ENCODE results near the gene VPS13C. TPM values are rescaled to one million over a fixed set of nuclear protein-coding genes. Genes with fewer than 3 reads are reported as not detected.

The VPS13C gene
- total RNA-seq, 1 donor from 2014 or later = 94.1 TPM

- intact Hi-C loops (cut with micrococcal nuclease) = no loop called here
Observed at GRCh38 chr15:61869656-61870055, 190.6 kb downstream of the VPS13C start.

DNA sequence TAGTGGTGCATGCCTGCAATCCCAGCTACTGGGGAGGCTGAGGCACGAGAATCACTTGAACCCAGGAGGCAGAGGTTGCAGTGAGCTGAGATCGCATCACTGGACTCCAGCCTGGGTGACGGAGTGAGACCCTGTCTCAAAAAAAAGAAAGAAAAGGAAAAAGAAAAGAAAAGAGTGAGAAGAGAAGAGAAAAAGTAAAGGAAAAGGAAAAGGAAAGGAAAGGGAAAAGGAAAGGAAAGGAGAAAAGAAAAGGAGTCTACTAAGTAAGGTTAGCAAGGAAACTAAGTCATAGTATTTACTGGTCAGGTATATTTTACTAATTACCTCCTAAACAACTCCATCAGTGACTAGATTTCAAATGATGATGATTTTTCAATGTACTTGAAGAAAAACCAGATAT, 198.3 kb downstream of the VPS13C start:
- intact Hi-C loops (cut with micrococcal nuclease) = no loop called here

DNA sequence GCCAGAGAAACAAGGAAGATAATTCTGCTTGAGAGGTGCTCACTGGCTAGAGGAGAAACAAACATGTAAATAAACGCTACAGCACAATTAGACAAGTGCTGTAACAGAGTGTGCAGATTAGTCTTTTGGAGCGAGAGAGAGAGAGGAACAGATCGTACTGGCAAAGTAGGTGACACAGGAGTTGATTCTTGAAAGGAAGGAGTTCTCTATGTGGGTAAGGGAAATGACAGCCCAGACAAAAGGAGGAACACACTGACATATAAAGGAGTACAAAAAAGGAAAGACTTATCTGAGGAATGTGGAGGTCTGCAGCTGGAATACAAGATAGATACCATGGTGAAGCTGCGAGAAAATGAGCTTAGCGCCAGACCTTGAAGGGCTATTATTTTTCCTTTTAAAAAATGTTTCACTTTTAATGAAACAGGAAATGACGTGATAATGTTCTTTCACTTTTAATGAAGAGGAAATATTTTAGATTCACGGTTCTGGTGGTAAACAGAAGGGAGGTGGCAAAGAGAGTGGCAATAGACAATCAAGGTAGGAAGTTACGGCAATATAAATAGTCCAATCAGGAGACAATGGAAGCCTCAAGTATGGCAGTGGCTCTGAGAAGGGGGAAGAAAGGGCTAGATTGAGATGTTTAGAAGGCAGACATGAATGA, 202.9 kb downstream of the VPS13C start:
- intact Hi-C loops (cut with micrococcal nuclease) = no loop called here

GRCh38 chr15:61856295-61856694, 204.0 kb downstream of the VPS13C start:
- intact Hi-C loops (cut with micrococcal nuclease) = no loop called here

DNA sequence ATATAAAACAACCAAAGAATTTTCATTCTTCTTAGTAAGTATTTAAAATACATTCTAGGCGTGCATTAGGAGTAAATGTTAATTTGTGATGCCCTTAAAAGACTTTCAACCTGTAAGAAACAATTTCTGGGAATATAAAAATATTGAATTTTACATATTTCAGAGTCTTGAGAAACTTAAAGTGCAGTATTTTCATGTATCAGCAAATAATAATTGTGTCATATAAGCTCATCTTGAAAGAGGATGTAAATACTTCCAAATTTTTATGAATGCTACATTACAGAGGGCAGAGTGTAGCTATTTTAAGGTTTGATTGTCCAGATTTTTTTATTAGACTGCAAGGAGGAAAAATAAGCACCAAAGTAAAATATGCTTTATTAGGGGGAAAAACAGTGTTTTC, 207.1 kb downstream of the VPS13C start:
- intact Hi-C loops (cut with micrococcal nuclease) = no loop called here

DNA sequence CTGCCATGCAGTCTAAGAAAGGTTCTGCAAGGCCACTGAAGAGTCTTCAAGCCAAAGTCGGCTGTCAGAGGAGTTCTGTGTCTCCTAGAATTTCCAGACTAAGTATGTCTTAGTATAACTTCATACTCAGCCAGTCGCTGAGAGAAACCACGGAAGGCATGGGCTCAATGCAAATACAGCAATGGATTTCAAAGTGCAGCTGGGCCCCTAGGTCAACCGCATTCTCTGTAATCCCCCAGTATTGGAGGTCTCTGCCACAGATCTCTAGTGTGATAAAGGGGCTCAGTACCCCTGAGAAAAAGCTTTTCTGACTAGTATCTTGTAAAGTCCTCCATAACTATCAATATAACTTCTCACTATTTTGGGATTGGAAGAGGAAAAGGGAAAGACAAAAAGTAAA, 208.3 kb downstream of the VPS13C start:
- intact Hi-C loops (cut with micrococcal nuclease) = no loop called here

- intact Hi-C loops (cut with micrococcal nuclease) = no loop called here
Observed at GRCh38 chr15:61849447-61849846, 210.8 kb downstream of the VPS13C start.

- intact Hi-C loops (cut with micrococcal nuclease) = no loop called here
Observed at GRCh38 chr15:61841466-61841865, 218.8 kb downstream of the VPS13C start.

GRCh38 chr15:61840090-61840489, 220.2 kb downstream of the VPS13C start:
- intact Hi-C loops (cut with micrococcal nuclease) = no loop called here

GRCh38 chr15:61839546-61839945, 220.7 kb downstream of the VPS13C start:
- intact Hi-C loops (cut with micrococcal nuclease) = no loop called here

DNA sequence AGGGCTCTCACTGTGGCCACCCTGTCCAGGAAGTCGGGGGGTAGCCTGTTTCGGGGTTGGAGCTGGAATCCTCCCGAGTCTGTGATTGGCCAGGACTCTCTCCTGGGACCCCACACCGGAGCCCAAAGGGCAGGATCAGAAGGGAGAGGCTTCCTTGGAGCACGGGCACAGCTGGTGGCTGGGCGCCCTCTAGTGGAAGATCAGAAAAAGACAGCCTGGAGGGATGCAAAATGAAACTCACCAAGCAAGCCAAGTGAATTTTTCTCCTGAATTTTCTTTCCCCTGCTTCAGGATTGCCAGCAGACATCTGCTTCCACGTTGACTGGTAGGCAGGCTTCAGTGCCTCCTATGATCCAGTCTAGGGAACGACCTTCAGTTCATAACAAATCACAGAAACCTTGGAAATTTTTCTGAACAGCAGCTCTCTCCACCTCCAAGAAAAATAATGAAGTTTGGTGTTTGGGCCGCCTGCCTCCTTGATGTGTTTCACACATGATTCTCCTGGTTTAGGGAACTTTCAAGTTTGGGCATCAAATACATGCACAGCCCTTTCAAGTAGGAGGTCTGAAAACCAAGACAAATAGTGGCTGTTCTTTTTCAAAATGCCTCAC, 224.6 kb downstream of the VPS13C start:
- intact Hi-C loops (cut with micrococcal nuclease) = loop anchor here (1.0 to 2.0 kb wide), 2 partner anchors 1251 to 1476 kb away; no protein-coding TSS in a partner anchor

DNA sequence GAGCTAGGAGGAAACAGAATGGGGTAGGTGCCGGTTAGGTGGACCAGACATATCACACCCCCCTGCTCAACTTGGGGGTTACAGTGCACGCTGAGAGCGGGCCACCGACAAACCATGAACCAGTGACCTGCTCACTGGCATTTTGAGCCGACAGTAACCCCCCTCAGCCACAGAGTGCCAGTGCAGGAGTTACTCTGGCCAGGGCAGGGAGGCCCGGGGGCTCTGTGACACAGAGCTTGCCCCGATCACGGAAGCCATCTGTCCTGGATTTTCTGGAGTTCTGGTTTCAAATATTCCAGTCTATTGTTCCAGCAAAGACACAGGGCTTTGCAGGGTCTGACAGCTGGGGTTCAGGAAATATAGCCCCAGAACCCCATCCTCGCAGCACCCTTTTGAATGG, 225.2 kb downstream of the VPS13C start:
- intact Hi-C loops (cut with micrococcal nuclease) = loop anchor here (1.0 to 2.0 kb wide), 2 partner anchors 1250 to 1476 kb away; no protein-coding TSS in a partner anchor

GRCh38 chr15:61834076-61834697, 226.1 kb downstream of the VPS13C start:
- intact Hi-C loops (cut with micrococcal nuclease) = loop anchor here (1.0 to 5.0 kb wide), 4 partner anchors 639 to 1327 kb away; no protein-coding TSS in a partner anchor

GRCh38 chr15:61832223-61832622, 228.0 kb downstream of the VPS13C start:
- intact Hi-C loops (cut with micrococcal nuclease) = loop anchor here (5.0 kb wide), 1 partner anchor 1325 kb away; no protein-coding TSS in a partner anchor

DNA sequence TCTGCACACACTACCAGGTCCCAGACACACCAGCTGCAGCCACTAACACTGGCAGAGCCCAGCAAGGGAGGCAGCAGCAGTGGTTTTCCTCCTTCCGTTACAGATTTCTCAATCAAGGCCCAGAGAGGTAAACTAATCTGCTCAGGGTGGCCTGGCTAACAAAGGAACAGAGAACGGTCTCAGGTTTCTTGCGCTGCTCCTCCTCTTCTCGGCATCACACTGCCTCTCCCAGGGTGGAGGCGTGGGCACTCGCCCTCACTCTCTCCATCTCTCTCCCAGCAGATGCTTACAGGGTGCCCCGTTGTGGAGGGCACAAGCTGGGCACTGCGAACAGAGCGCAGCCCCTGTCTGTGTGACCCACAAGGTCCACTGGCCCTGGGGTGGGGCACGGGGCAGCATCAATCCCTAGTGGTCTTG, 228.7 kb downstream of the VPS13C start:
- intact Hi-C loops (cut with micrococcal nuclease) = loop anchor here (5.0 kb wide), 1 partner anchor 1324 kb away; no protein-coding TSS in a partner anchor

GRCh38 chr15:61830536-61831330, 229.5 kb downstream of the VPS13C start:
- intact Hi-C loops (cut with micrococcal nuclease) = loop anchor here (5.0 kb wide), 1 partner anchor 1323 kb away; no protein-coding TSS in a partner anchor

DNA sequence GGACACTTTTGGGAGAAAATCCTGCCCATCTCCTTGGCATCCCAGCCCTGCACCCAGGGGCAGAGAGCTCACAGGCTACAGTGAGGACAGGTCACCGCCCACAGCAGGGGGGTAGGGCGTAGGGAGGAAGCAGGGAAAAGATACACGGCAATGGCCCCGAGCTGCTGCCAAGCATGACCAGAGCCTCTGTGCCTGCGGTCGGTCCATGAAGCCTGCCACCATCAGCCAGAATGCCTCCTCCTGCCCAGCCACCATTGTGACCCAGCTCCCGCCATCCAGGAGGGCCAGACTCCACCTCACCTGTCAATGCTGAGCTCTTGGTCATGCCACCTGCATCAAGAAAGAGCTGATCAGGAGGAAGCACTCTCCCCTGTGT, 230.7 kb downstream of the VPS13C start:
- intact Hi-C loops (cut with micrococcal nuclease) = no loop called here

DNA sequence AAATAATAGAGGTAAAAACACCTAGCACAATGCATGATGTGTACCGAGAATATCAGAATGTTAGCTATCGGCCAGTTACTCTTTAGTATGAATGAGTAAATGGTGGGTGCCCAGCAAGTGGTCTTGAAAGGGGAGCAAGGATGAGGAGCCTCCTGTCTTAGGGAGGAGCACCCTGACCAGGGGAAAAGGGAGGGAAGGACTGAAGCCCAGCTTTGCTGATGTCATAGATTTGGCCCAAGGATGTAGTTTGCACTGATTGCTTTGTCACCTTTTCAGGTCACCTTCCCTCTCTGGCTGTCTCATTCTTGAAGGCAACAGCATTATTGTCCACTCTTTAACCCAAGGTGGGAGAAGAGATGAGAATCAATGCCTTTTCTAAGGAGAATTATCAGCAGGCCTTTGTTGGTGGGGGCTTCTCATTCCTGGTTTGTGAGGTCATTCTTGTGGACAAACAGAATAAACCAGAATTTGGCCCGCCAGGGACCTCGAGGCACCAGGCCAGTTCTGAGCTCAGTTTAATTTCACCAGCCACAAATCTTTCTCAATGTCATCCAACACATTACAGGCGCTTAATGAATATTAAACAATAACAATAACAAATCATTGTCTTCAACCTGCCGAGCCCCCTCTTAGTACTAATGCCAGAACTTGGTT, 231.3 kb downstream of the VPS13C start:
- intact Hi-C loops (cut with micrococcal nuclease) = no loop called here

GRCh38 chr15:61828008-61828407, 232.2 kb downstream of the VPS13C start:
- intact Hi-C loops (cut with micrococcal nuclease) = no loop called here

- intact Hi-C loops (cut with micrococcal nuclease) = no loop called here
Observed at GRCh38 chr15:61827131-61827530, 233.1 kb downstream of the VPS13C start.

DNA sequence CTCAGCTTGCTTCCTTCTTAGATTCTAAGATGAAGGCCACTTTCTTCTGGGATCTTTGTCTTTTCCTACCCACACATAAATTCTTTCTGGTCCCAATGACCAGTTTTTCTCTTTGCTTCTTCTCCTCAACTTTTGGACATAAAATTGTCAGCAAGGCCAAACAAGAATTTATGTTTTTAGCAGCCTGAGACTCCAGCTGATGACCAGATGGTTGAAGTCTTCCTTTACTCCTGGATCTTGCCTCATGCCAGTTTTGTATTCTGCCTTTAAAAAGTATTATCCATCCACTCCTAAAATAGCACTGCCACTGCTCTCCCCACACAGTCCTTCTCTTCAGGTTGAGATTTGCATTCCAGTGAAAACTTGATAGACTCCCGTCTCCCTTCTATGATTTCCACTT, 236.0 kb downstream of the VPS13C start:
- intact Hi-C loops (cut with micrococcal nuclease) = no loop called here
